Measurements from ENCODE around the gene HUNK.

DNA sequence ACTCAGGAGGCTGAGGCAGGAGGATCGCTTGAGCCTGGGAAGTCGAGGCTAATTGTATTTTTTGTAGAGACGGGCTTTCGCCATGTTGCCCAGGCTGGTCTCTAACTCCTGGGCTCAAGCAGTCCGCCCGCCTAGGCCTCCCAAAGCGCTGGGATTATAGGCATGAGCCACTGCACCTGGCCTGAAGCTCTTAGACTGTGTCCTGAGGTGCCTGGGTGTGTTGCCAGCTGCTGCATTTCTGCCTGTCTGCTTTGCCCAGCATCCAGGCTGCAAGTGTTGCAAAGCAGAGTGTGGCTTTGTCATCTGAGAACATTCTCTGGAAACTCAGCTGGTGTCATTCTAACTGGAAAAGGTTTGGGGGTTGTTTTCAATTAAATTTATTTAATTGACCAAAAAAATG is 105.0 kb downstream of the HUNK start:
- no peak for TF ChIP-seq CTCF (IDR thresholded peaks at IDR 0.05)
- no peak for TF ChIP-seq EZH2 (IDR thresholded peaks at IDR 0.05; ENCODE audit: borderline replicate concordance, insufficient read depth, low read depth, low read length, poor library complexity, severe bottlenecking)

Measured in B cell (primary cell).